ENCODE measurements around the gene OPN1SW. TPM values are rescaled to one million over a fixed set of nuclear protein-coding genes. Genes with fewer than 3 reads are reported as not detected.
A peak's percentile ranks its signal among the peaks of the same experiment; 100 is the strongest.

Gene OPN1SW
- total RNA-seq, 4 donors from 2014 or later: not detected

GRCh38 chr7:128781851-128782250, 6.3 kb upstream of the OPN1SW start:
- H3K4me1 ChIP-seq: peaks cover 0 to 16% (median 0%) of the 10 kb centered on the region in 3 donors
- no peaks in the 10 kb centered on the region for H3K27me3 ChIP-seq
- intact Hi-C loops (cut with DNase I): no loop called here
- H3K4me3 ChIP-seq: no peak overlapping the region
- no peak for TF ChIP-seq POLR2A (IDR thresholded peaks at IDR 0.05)
- H3K27ac ChIP-seq: peak overlapping the region in 3 of 4 donors; percentile 44 to 77 (median 71)
- H3K36me3 ChIP-seq: no peaks in the 10 kb centered on the region
- no peak for DNase-seq
- WGBS, 2 donors: 44 to 53% methylated on average over 3 of the region's 3 CpGs
- H3K9me3 ChIP-seq: peaks cover 0 to 15% (median 0%) of the 10 kb centered on the region in 3 donors

- no peak overlapping the region for H3K4me3 ChIP-seq
- WGBS, 2 donors: 78 to 81% methylated on average over 4 to 5 of the region's 5 CpGs
- peaks cover 0 to 15% (median 0%) of the 10 kb centered on the region in 3 donors for H3K9me3 ChIP-seq
- DNase-seq: no peak
- peak overlapping the region in 3 of 4 donors; percentile 44 to 77 (median 71) for H3K27ac ChIP-seq
- no peaks in the 10 kb centered on the region for H3K27me3 ChIP-seq
- TF ChIP-seq CTCF (IDR thresholded peaks at IDR 0.05): no peak
- no peak for TF ChIP-seq POLR2A (IDR thresholded peaks at IDR 0.05)
- H3K4me1 ChIP-seq: peaks cover 0 to 16% (median 0%) of the 10 kb centered on the region in 3 donors
- intact Hi-C loops (cut with DNase I): no loop called here
- no peaks in the 10 kb centered on the region for H3K36me3 ChIP-seq
Observed at GRCh38 chr7:128781126-128781525, 5.5 kb upstream of the OPN1SW start.

DNA sequence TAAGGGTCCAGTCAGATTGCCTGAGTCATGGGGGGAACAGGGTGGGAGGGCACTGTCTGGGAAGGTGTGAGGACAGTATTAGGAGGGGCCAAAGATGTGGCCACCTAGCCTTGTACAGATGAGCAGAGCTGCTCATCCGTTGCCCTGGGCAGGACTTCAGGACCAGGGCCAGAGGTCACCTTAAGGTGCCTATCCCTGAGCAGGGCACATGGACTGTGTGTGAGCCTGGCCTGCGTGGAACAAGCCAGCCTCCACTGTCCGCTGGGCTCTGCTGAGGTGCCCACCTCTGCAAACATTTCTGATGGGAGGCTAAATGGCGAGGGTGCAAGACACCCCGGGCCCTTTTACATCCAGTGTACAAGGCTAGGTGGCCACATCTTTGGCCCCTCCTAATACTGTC, 3.4 kb upstream of the OPN1SW start:
- intact Hi-C loops (cut with DNase I): no loop called here
- no peak for DNase-seq

DNA sequence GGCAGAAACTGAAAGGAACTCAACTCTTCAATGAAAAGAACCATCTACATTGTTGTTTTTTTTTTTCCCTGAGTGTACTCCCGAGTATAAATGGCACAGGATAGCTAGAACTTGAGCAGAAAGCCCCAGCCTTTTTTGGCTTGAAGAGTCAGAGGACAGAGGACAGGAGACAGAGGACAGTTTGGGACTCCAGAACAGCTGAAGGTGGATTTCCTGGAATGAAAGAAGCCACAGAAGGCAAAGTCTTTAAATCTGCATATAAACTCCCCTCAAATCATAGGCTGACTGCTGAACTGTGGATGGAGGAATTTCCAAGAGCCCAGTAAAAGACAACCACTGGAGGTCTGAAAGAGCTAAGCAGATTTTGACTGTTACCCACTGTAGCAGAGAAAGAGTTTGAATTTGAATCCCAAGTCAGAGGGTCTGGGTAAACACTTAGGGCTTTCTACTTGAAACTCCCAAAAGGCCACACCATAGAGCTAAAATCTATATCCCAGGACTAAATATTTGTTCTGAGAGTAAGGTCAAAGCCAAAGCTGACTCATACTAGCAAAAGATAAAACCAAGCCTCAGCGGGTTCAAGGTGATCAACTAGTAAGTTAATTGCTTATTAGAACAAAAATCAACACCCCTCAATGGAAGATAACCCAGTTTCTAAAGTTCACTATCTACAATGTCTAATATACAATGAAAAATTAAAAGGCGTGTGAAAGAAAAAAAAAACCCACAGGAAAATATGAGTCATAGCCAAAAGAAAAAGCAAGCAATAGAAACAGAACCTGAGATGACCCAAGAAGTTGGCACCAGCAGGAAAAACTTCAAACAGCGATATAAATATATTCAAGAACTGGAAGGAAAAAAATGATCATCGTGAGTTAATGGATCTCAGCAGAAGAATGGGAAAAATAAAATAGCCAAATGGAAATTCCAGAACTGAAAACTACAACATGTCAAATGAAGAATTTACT, 1.8 kb upstream of the OPN1SW start:
- TF ChIP-seq CTCF (IDR thresholded peaks at IDR 0.05): no peak
- Histone ChIP-seq H3K36me3 (peaks cover 0 to 12% (median 0%) of the 10 kb centered on the region in 3 donors), H3K9me3 (peaks cover 0 to 15% (median 0%) of the 10 kb centered on the region in 3 donors), H3K4me3 (no peak overlapping the region), H3K4me1 (peaks cover 0 to 6% (median 0%) of the 10 kb centered on the region in 3 donors), H3K27ac (no peak overlapping the region), H3K27me3 (no peaks in the 10 kb centered on the region)
- 39 to 40% methylated on average over 5 of the region's 5 CpGs for WGBS, 2 donors
- intact Hi-C loops (cut with DNase I): no loop called here
- no peak for DNase-seq

More for the DNA sequence above, 3.4 kb upstream of the OPN1SW start:
- Histone ChIP-seq H3K4me3 (no peak overlapping the region), H3K27me3 (no peaks in the 10 kb centered on the region), H3K27ac (no peak overlapping the region), H3K36me3 (peaks cover 0 to under 1% (median 0%) of the 10 kb centered on the region in 3 donors), H3K4me1 (peaks cover 0 to 16% (median 0%) of the 10 kb centered on the region in 3 donors), H3K9me3 (peaks cover 0 to 15% (median 0%) of the 10 kb centered on the region in 3 donors)
- 92 to 100% methylated on average over 1 to 5 of the region's 5 CpGs for WGBS, 2 donors
- TF ChIP-seq POLR2A (IDR thresholded peaks at IDR 0.05): no peak
- no peak for TF ChIP-seq CTCF (IDR thresholded peaks at IDR 0.05)

GRCh38 chr7:128774921-128775320, 673 bp downstream of the OPN1SW start:
- no peak overlapping the region for H3K27ac ChIP-seq
- DNase-seq: no peak
- H3K36me3 ChIP-seq: peaks cover 7 to 38% (median 8%) of the 10 kb centered on the region in 3 donors
- intact Hi-C loops (cut with DNase I): no loop called here
- no peak for TF ChIP-seq CTCF (IDR thresholded peaks at IDR 0.05)
- H3K4me1 ChIP-seq: no peaks in the 10 kb centered on the region
- H3K9me3 ChIP-seq: peaks cover 0 to 15% (median 0%) of the 10 kb centered on the region in 3 donors
- 81 to 90% methylated on average over 2 to 7 of the region's 7 CpGs for WGBS, 2 donors
- no peaks in the 10 kb centered on the region for H3K27me3 ChIP-seq
- no peak overlapping the region for H3K4me3 ChIP-seq

Measured in esophagus squamous epithelium (tissue), 5 donors.